Mesothelial cell of epicardium (in vitro differentiated cells): ENCODE measurements around the gene TDG. TPM values are rescaled to one million over a fixed set of nuclear protein-coding genes. Genes with fewer than 3 reads are reported as not detected.
"Not testable (repeated sequence)": the region's sequence is repeated elsewhere in the genome, so short reads cannot be mapped to it uniquely, and the experiment has no call there.

ENCODE experiments used
- DNase-seq, 2 experiments: peaks; one replicate each; pipeline ENCODE4 v3.0.0; 2021; ENCODE audit warnings: low spot score in 2 of 2; ENCODE audit not compliant: unreplicated experiment in 2 of 2
- H3K27ac Mint-ChIP-seq: 2 replicates; pipeline ENCODE4 v1.8.0; 2021; ENCODE audit warnings: mixed read lengths
- H3K27me3 Mint-ChIP-seq: 2 replicates; pipeline ENCODE4 v1.8.0; 2021; ENCODE audit warnings: low read depth, mixed read lengths
- H3K36me3 Mint-ChIP-seq: 2 replicates; pipeline ENCODE4 v1.8.0; 2021; ENCODE audit warnings: mixed read lengths
- H3K4me1 Mint-ChIP-seq: 2 replicates; pipeline ENCODE4 v1.8.0; 2021; ENCODE audit warnings: mixed read lengths
- H3K4me3 Mint-ChIP-seq: 2 replicates; pipeline ENCODE4 v1.8.0; 2021; ENCODE audit warnings: mild to moderate bottlenecking, moderate library complexity, mixed read lengths
- H3K9me3 Mint-ChIP-seq: 2 replicates; pipeline ENCODE4 v1.8.0; 2021; ENCODE audit warnings: mixed read lengths
- CTCF ChIP-seq: fragments of 200-600 bp; sonication (generic); IDR thresholded peaks from one replicate; pipeline ENCODE4 v1.5.0; 2021; ENCODE audit warnings: antibody characterized with exemption; ENCODE audit not compliant: unreplicated experiment
- total RNA-seq: library from RNA; stranded (reverse); gene quantifications from 3 replicates; pipeline ENCODE4 v1.2.1, GENCODE V29; 2021

TDG gene
- total RNA-seq, 1 donor from 2014 or later, result 46.2 TPM

- Mint-ChIP-seq H3K27me3 (peaks cover 42% of the 10 kb centered on the region), H3K4me1 (peaks cover 6% of the 10 kb centered on the region), H3K9me3 (peaks cover 7% of the 10 kb centered on the region), H3K27ac (no peak overlapping the region), H3K36me3 (no peaks in the 10 kb centered on the region), H3K4me3 (no peak overlapping the region)
- no peak for TF ChIP-seq CTCF
- DNase-seq, result no peak
Measured at GRCh38 chr12:104024348-104024747, 58.7 kb downstream of the TDG start.

GRCh38 chr12:104025771-104026170 lies 60.1 kb downstream of the TDG start:
- Mint-ChIP-seq H3K27ac (no peak overlapping the region), H3K9me3 (peaks cover 7% of the 10 kb centered on the region), H3K4me3 (no peak overlapping the region), H3K27me3 (peaks cover 29% of the 10 kb centered on the region), H3K4me1 (peaks cover 6% of the 10 kb centered on the region), H3K36me3 (no peaks in the 10 kb centered on the region)
- TF ChIP-seq CTCF, result no peak
- no peak for DNase-seq

GRCh38 chr12:104026841-104027599 lies 61.3 kb downstream of the TDG start:
- DNase-seq, result no peak
- TF ChIP-seq CTCF, result no peak
- Mint-ChIP-seq H3K27me3 (peaks cover 18% of the 10 kb centered on the region), H3K36me3 (no peaks in the 10 kb centered on the region), H3K9me3 (peaks cover 7% of the 10 kb centered on the region), H3K4me1 (peaks cover 6% of the 10 kb centered on the region), H3K27ac (no peak overlapping the region), H3K4me3 (no peak overlapping the region)

GRCh38 chr12:104030596-104030995 lies 64.9 kb downstream of the TDG start:
- H3K27ac Mint-ChIP-seq, H3K9me3 Mint-ChIP-seq, H3K4me3 Mint-ChIP-seq, H3K4me1 Mint-ChIP-seq, H3K36me3 Mint-ChIP-seq, DNase-seq: not testable (repeated sequence)
- peaks cover 24% of the 10 kb centered on the region for H3K27me3 Mint-ChIP-seq

GRCh38 chr12:104036143-104036542 lies 70.5 kb downstream of the TDG start:
- not testable (repeated sequence) for H3K4me3 Mint-ChIP-seq, H3K27ac Mint-ChIP-seq, H3K36me3 Mint-ChIP-seq, DNase-seq, H3K4me1 Mint-ChIP-seq
- H3K27me3 Mint-ChIP-seq, result peaks cover 41% of the 10 kb centered on the region
- H3K9me3 Mint-ChIP-seq, result peaks cover 14% of the 10 kb centered on the region

Other genes starting within 250 kb of the TDG start
- 7.7 to 9.1 TPM (median 8.7 TPM) in 3 replicates for gene NT5DC3, start 124.6 kb upstream of the TDG start, total RNA-seq
- 765 to 795 TPM (median 788 TPM) in 3 replicates for gene HSP90B1, start 35.5 kb upstream of the TDG start, total RNA-seq
- 10.1 to 13.1 TPM (median 11.1 TPM) in 3 replicates for gene GLT8D2, start 84.3 kb downstream of the TDG start, total RNA-seq
- gene HCFC2, start 98.7 kb downstream of the TDG start, total RNA-seq, result 11.4 to 14.8 TPM (median 13.8 TPM) in 3 replicates
- gene NFYB, start 172.3 kb downstream of the TDG start, total RNA-seq, result 36.0 to 40.2 TPM (median 36.7 TPM) in 3 replicates
- gene TXNRD1, start 249.9 kb downstream of the TDG start, total RNA-seq, result 74.7 to 84.6 TPM (median 76.1 TPM) in 3 replicates